ENCODE measurements around the gene OR13J1.

The OR13J1 gene

DNA sequence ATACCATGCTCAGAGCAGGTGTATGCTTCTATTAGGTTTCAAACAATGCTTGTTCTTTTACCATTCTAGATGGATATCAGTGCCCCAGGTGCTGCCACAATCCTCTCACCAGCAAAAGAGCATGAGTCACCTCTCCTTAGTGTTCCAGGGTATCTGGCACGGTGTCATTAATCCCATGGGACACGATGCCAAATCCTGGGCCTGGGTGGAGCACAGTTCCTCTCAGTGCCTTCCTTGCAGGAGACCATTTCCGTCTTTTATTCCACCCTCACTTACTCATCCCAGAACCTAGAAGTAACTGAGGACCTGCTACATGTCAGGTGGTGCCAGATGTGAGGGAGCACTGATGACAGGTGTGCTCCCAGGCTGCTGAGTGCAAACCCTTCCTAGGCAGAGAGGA, 1.3 kb upstream of the OR13J1 start:
- H3K4me3 ChIP-seq (ENCODE audit: low read depth, low read length): no peak overlapping the region
- TF ChIP-seq, protein P1, sequence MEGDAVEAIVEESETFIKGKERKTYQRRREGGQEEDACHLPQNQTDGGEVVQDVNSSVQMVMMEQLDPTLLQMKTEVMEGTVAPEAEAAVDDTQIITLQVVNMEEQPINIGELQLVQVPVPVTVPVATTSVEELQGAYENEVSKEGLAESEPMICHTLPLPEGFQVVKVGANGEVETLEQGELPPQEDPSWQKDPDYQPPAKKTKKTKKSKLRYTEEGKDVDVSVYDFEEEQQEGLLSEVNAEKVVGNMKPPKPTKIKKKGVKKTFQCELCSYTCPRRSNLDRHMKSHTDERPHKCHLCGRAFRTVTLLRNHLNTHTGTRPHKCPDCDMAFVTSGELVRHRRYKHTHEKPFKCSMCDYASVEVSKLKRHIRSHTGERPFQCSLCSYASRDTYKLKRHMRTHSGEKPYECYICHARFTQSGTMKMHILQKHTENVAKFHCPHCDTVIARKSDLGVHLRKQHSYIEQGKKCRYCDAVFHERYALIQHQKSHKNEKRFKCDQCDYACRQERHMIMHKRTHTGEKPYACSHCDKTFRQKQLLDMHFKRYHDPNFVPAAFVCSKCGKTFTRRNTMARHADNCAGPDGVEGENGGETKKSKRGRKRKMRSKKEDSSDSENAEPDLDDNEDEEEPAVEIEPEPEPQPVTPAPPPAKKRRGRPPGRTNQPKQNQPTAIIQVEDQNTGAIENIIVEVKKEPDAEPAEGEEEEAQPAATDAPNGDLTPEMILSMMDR (IDR thresholded peaks at IDR 0.05; ENCODE audit: low read depth, low read length): no peak
- no peaks in the 10 kb centered on the region for H3K36me3 ChIP-seq
- H3K9me3 ChIP-seq: no peaks in the 10 kb centered on the region
- peak; percentile 61 for DNase-seq
- no peaks in the 10 kb centered on the region for H3K27me3 ChIP-seq
- no peaks in the 10 kb centered on the region for H3K4me1 ChIP-seq

DNA sequence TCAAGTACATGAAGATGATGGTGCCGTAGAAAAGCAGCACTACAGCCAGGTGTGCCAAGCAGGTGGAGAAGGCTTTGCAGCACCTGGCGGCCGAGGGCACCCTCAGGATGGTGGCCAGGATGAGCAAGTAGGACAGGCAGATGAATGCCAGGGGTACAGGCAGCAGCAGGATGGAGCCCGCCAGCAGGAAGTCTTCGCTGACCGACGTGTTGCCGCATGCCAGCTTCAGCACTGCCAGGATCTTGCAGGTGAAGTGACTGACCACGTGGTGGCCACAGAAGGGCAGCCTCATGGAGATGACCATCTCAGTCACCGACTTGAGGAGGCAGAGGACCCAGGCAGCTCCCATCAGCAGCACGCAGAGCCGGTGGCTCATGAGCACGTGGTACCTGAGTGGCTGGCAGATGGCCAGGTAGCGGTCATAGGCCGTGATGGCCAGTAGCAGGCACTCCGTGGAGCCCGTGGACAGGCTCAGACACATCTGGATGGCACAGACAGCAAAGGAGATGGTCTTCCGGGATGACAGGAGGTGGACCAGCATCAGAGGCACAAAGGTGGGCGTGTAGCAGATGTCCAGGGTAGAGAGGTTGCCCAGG, 482 bp downstream of the OR13J1 start:
- Histone ChIP-seq H3K36me3 (no peaks in the 10 kb centered on the region), H3K27me3 (no peaks in the 10 kb centered on the region), H3K4me1 (no peaks in the 10 kb centered on the region), H3K9me3 (no peaks in the 10 kb centered on the region), H3K4me3 (ENCODE audit: low read depth, low read length) (no peak overlapping the region)
- DNase-seq: no peak
- TF ChIP-seq, protein P1 (IDR thresholded peaks at IDR 0.05; ENCODE audit: low read depth, low read length): no peak

DNA sequence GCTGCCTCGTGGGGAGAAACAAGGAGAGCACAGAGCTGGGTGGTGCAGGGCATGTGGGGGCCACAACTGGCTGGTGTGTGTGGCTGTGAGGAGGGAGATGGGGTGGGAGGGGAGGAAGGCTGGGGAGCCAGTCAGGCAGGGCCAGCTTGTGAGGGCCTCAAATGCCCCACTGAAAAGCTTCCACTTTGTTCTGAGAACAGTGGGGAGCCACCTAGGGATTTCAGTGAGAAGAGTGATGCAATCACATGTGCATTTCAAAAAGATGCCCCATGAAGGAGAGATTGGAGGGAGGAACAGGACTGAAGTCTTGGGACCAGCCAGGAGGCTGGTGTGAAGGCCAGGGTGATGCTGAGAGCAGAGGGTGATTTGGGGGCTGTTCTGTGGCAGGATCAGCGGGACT, 1.3 kb downstream of the OR13J1 start:
- Histone ChIP-seq H3K4me3 (ENCODE audit: low read depth, low read length) (no peak overlapping the region), H3K27me3 (no peaks in the 10 kb centered on the region), H3K4me1 (peaks cover 2% of the 10 kb centered on the region; the same call in 1 of the 2 replicates), H3K9me3 (no peaks in the 10 kb centered on the region), H3K36me3 (no peaks in the 10 kb centered on the region)
- no peak for DNase-seq
- TF ChIP-seq, protein P1 (IDR thresholded peaks at IDR 0.05; ENCODE audit: low read depth, low read length): no peak

DNA sequence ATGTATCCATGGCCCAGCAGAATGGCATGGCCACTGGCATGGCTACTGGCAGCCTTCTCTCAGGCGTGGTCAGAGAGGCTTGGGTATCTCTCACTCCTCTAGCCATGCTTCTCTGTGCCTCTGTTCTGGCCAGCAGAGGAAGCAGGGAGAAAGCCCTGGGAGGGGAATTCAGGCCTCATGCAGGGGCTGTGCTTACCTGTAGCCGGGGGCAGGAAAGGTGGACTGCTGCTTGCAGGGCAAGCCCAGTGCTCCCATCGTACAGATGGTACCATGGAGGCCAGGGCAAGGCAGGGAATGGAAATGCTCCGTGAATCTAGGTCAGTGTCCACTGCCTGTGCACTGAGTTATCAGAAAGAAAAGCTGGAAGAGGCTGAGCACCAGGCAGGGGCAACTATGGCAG, 2.7 kb downstream of the OR13J1 start:
- no peaks in the 10 kb centered on the region for H3K9me3 ChIP-seq

DNA sequence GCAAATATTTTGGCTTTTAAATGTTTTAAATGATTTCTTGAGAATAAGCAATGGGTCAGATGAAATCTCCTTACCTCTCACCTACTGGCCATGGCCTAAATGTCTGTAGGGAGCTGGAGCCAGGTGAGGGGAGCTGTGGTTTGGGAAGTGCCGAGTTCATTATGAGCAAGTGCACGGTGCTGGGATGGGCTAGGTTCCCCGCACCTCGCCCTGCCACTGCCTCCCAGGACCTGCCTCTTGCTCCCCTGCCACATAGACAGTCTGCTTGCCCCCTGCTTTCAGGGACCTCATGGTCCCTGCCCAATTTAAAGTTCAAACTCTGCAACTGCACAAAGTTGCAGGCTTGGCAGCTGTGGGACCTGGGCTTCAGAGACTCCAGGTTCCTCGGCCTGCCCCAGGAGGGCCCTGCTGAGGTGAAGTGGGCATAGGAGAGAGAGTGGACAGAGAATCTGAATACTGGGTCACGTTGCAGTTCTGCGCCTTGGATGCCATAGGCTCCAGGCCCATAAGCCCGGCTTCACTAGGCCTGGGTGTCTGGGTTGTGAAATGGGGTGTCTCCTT, 5.4 kb downstream of the OR13J1 start:
- Histone ChIP-seq H3K4me3 (ENCODE audit: low read depth, low read length) (no peak overlapping the region), H3K4me1 (peaks cover 2% of the 10 kb centered on the region; the same call in 1 of the 2 replicates), H3K36me3 (no peaks in the 10 kb centered on the region), H3K9me3 (no peaks in the 10 kb centered on the region), H3K27me3 (no peaks in the 10 kb centered on the region; the same call in 1 of the 2 replicates)
- TF ChIP-seq, protein P1 (IDR thresholded peaks at IDR 0.05; ENCODE audit: low read depth, low read length): no peak
- DNase-seq: no peak

More for the DNA sequence above, 2.7 kb downstream of the OR13J1 start:
- TF ChIP-seq, protein P1 (IDR thresholded peaks at IDR 0.05; ENCODE audit: low read depth, low read length): no peak
- H3K36me3 ChIP-seq: no peaks in the 10 kb centered on the region
- peaks cover 2% of the 10 kb centered on the region; the same call in 1 of the 2 replicates for H3K4me1 ChIP-seq
- no peaks in the 10 kb centered on the region for H3K27me3 ChIP-seq
- no peak overlapping the region for H3K4me3 ChIP-seq (ENCODE audit: low read depth, low read length)
- DNase-seq: no peak

DNA sequence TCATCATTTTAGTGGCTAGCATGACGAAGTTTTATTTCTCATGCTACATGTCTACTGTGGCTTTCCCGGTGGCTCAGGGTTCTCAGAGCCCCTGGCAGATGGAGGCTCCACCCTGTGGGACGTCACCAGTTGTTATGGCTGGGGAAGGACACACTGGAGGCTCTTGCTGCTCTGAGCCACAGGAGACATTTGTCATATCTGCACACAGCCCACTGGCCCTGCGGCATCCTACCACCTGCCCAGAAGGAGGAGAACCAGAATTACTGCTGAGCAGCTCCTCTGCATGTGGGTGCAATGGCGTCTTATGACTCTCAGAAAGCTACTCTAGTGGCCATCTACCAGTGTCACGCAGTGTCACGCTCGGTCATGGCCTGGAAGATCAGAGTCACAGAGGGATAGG, 6.6 kb downstream of the OR13J1 start:
- no peak for DNase-seq
- Histone ChIP-seq H3K36me3 (no peaks in the 10 kb centered on the region), H3K9me3 (no peaks in the 10 kb centered on the region), H3K27me3 (no peaks in the 10 kb centered on the region; the same call in 1 of the 2 replicates), H3K4me3 (ENCODE audit: low read depth, low read length) (no peak overlapping the region), H3K4me1 (peaks cover 2% of the 10 kb centered on the region; the same call in 1 of the 2 replicates)
- TF ChIP-seq, protein P1 (IDR thresholded peaks at IDR 0.05; ENCODE audit: low read depth, low read length): no peak
